Measurements from ENCODE around the gene TFCP2. TPM values are rescaled to one million over a fixed set of nuclear protein-coding genes. Genes with fewer than 3 reads are reported as not detected.

The TFCP2 gene
- total RNA-seq, 1 donor from 2014 or later = 9.2 TPM

DNA sequence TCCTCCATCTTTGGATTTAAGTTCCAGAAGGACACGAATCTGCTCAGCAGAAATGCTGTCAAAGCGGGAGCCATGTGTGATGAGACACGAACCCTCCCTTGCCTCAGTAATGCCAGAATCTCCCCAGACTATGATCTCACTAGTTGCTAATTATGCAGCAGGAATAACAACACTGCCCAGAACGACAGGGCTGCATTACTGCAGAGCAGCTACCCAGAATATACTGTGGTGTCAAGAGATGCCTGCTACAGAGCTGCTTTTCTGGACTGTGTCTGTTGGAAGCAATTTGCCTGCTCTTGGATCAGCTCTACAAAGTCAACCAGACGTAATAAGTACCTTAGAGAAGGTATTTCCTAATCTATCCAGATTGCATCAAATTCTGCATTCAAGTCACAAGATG, 95.0 kb downstream of the TFCP2 start:
- H3K4me3 ChIP-seq (ENCODE audit: low read depth, low read length) = no peak overlapping the region
- DNase-seq (ENCODE audit: low read depth) = no peak
- TF ChIP-seq, protein P1, sequence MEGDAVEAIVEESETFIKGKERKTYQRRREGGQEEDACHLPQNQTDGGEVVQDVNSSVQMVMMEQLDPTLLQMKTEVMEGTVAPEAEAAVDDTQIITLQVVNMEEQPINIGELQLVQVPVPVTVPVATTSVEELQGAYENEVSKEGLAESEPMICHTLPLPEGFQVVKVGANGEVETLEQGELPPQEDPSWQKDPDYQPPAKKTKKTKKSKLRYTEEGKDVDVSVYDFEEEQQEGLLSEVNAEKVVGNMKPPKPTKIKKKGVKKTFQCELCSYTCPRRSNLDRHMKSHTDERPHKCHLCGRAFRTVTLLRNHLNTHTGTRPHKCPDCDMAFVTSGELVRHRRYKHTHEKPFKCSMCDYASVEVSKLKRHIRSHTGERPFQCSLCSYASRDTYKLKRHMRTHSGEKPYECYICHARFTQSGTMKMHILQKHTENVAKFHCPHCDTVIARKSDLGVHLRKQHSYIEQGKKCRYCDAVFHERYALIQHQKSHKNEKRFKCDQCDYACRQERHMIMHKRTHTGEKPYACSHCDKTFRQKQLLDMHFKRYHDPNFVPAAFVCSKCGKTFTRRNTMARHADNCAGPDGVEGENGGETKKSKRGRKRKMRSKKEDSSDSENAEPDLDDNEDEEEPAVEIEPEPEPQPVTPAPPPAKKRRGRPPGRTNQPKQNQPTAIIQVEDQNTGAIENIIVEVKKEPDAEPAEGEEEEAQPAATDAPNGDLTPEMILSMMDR (conservative IDR thresholded peaks at IDR 0.05; ENCODE audit: low read depth, low read length) = no peak

DNA sequence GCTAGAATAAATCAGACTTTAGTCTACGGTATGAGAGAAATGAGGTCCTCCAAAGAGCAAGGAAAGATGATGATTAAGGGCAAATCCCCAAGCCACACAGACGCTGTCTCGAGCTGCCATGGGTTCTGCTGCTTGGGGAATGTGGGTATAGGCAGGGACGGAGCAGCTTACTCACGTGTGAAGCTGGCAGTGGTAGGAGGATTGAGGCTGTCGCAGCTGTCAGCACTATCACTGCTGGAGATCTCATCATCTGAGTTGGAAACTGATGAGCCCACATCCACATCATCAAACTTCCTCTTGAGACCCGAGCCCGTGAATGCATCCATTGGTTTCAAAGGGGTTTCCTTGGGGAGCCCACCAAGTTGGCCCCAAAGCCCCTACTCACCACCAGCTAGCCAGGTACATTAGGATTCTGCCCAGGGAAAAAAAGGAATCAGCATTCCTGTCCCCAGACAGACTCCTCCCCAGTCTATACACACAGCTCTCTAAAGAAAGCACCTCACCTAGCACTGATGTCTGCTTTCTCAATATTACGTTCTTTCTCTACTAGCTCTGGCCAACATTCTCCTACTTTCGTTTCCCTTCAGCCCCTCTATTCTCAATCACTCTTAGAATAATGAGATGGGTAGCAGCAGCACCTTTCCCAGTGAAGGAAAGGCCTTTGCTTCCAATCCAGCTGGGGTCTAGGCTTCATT, 96.6 kb downstream of the TFCP2 start:
- no peak for DNase-seq (ENCODE audit: low read depth)
- H3K4me3 ChIP-seq (ENCODE audit: low read depth, low read length) = no peak overlapping the region
- TF ChIP-seq, protein P1 (conservative IDR thresholded peaks at IDR 0.05; ENCODE audit: low read depth, low read length) = no peak

DNA sequence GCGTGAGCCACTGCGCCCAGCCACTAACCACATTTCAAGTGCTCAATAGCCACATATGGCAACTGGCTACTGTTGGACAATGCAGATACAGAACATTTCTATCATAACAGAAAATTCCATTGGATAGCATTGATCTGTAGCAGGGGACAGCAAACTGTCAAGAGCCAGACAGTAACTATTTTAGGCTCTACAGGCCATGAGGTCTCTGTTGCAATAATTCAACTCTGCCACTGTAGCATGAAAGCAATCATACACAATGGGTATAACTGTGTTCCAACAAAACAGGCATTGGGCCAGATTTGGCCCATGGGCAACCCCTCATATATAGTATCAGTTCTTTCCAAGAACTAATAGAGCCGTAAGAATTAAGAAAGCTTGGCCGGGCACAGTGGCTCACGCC, 97.5 kb downstream of the TFCP2 start:
- TF ChIP-seq, protein P1 (conservative IDR thresholded peaks at IDR 0.05; ENCODE audit: low read depth, low read length) = no peak
- DNase-seq (ENCODE audit: low read depth) = no peak
- no peak overlapping the region for H3K4me3 ChIP-seq (ENCODE audit: low read depth, low read length)

DNA sequence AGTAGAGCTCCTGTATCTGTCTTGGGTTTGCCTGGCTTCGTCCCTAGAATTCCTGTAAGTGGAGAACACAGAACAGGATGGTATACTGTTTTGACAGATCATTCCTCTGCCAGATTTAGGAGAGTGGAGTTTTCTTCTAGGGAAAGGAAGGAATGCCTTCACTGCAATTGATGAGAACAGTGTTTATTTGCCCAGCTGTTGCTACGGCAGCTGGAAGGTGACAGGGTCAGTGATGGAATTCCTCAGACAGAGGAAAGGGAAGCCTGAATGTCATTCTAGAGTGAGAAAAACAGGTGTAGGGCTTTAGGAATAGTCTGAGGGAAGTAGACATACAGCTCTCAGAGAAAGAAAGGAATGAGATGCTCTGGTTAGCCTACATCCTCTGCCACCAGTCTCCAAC, 101.3 kb downstream of the TFCP2 start:
- no peak overlapping the region for H3K4me3 ChIP-seq (ENCODE audit: low read depth, low read length)
- no peak for DNase-seq (ENCODE audit: low read depth)
- TF ChIP-seq, protein P1 (conservative IDR thresholded peaks at IDR 0.05; ENCODE audit: low read depth, low read length) = no peak

DNA sequence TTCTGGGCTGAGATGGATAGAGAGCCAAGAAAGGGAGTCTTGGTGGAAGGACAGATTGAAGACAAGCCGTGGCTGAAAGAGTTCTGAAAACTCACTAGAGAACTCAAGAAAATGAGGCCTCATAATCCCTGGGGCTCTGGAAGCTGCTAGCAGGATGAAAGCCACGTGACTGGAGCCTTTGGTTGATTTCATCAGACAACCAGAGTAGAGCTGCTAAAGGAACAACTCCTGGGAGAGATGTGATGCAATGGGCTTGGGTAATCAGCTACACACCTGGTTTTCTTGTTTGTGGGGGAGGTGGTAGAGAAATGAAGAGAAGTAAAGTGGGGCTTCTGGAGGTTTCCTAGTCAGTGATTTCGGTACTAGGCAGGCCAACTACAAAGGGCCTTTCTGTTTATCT, 102.9 kb downstream of the TFCP2 start:
- no peak for DNase-seq (ENCODE audit: low read depth)
- TF ChIP-seq, protein P1 (conservative IDR thresholded peaks at IDR 0.05; ENCODE audit: low read depth, low read length) = no peak
- H3K4me3 ChIP-seq (ENCODE audit: low read depth, low read length) = no peak overlapping the region

DNA sequence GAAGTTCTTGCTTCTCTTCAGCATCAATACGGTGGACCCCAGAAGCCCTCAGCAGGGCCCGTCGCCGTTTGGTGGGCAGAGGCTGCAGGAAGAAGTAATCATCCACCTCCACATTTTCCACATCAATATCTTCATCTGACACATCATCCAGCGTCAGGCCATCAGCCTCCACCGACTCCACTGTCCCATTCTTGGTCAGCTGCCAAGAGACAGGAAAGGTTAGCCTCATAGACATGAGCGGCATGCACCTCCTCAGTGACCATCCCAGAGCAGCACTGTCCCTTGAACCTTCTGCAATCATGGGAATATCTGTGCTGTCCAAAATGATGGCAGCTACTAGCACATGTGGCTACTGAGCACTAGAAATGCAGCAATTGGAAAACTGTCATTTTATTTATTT, 105.2 kb downstream of the TFCP2 start:
- DNase-seq (ENCODE audit: low read depth) = no peak

More for the DNA sequence above, 105.2 kb downstream of the TFCP2 start:
- H3K4me3 ChIP-seq (ENCODE audit: low read depth, low read length) = no peak overlapping the region
- TF ChIP-seq, protein P1 (conservative IDR thresholded peaks at IDR 0.05; ENCODE audit: low read depth, low read length) = no peak
